Measurements from ENCODE around the gene TRPV5.

DNA sequence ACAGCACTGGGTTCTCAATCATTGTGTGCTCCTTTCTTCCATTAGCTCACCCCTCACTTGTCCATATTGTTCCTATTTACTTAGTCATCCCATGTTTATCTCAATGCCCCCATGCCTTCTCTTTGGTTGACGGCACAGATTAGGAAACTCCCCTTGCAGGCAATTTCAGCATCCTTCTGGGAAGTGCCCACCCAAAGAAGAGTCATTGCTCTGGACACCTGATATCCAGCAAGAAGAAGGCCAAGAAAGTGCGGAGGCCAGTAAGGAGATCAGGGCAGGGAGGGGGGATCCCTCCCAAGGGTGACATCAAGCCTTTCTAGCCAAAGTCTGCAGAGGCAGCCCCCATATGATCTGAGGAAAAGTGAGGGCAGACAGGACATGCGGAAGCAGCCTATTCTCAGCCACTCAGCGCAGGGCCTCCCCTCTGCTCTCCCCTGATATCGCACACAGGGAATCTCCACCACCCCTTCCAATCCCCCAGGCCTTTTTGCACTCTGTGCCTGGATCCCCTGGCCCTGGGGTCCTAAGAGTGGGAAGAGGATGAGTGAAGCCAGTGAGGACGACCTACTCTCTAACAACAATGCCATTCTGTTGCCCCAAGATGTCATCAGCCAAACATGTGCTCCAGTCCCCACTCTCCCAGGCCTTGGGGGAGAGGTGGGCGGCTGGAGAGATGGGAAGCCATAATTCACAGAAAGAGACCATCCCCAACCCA, 49.8 kb downstream of the TRPV5 start:
- TF ChIP-seq POLR2A (IDR thresholded peaks at IDR 0.05; ENCODE audit: control extremely low read depth in 1 of 2, low read depth in 2 of 2, low read length in 2 of 2) (no peak), SP1 (IDR thresholded peaks at IDR 0.05; ENCODE audit: low read depth, low read length) (no peak), TAF1 (IDR thresholded peaks at IDR 0.05; ENCODE audit: low read depth, low read length) (no peak), RAD21 (IDR thresholded peaks at IDR 0.05 in 1 of 2, conservative IDR thresholded peaks at IDR 0.05 in 1 of 2; ENCODE audit: low read depth in 2 of 2, low read length in 2 of 2) (no peak), SP4 (IDR thresholded peaks at IDR 0.05; ENCODE audit: low read length) (no peak), BRCA1 (IDR thresholded peaks at IDR 0.05; ENCODE audit: low read depth, low read length) (no peak), JUN (IDR thresholded peaks at IDR 0.05; ENCODE audit: low read depth, low read length) (no peak), RBBP5 (IDR thresholded peaks at IDR 0.05; ENCODE audit: borderline replicate concordance, low read depth, low read length) (no peak), EZH2 (IDR thresholded peaks at IDR 0.05; ENCODE audit: low read depth, low read length, severe bottlenecking) (no peak), EP300 (IDR thresholded peaks at IDR 0.05; ENCODE audit: borderline replicate concordance in 1 of 2, low read depth in 2 of 2, low read length in 2 of 2) (no peak), HDAC2 (IDR thresholded peaks at IDR 0.05; ENCODE audit: borderline replicate concordance in 1 of 2, low read depth in 2 of 2, low read length in 2 of 2) (no peak)
- TF ChIP-seq, protein P1, sequence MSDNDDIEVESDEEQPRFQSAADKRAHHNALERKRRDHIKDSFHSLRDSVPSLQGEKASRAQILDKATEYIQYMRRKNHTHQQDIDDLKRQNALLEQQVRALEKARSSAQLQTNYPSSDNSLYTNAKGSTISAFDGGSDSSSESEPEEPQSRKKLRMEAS (IDR thresholded peaks at IDR 0.05): no peak
- TF ChIP-seq, protein P2, sequence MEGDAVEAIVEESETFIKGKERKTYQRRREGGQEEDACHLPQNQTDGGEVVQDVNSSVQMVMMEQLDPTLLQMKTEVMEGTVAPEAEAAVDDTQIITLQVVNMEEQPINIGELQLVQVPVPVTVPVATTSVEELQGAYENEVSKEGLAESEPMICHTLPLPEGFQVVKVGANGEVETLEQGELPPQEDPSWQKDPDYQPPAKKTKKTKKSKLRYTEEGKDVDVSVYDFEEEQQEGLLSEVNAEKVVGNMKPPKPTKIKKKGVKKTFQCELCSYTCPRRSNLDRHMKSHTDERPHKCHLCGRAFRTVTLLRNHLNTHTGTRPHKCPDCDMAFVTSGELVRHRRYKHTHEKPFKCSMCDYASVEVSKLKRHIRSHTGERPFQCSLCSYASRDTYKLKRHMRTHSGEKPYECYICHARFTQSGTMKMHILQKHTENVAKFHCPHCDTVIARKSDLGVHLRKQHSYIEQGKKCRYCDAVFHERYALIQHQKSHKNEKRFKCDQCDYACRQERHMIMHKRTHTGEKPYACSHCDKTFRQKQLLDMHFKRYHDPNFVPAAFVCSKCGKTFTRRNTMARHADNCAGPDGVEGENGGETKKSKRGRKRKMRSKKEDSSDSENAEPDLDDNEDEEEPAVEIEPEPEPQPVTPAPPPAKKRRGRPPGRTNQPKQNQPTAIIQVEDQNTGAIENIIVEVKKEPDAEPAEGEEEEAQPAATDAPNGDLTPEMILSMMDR (IDR thresholded peaks at IDR 0.05; ENCODE audit: control extremely low read depth in 1 of 3, insufficient read depth in 1 of 3, low read depth in 1 of 3, low read length in 3 of 3): no peak

All from H1 (cell line).